Endothelial cell (in vitro differentiated cells): Measurements from ENCODE around the gene ANKS1A. TPM values are rescaled to one million over a fixed set of nuclear protein-coding genes. Genes with fewer than 3 reads are reported as not detected.
A peak's percentile ranks its signal among the peaks of the same experiment; 100 is the strongest.

Experiments
- DNase-seq: peaks from one replicate; pipeline ENCODE4 v3.0.0; 2021; ENCODE audit warnings: low spot score
- H3K27ac Mint-ChIP-seq: one replicate; pipeline ENCODE4 v1.8.0; 2021; ENCODE audit warnings: mixed read lengths, inconsistent platforms; ENCODE audit not compliant: unreplicated experiment
- H3K27me3 Mint-ChIP-seq: one replicate; pipeline ENCODE4 v1.8.0; 2021; ENCODE audit warnings: mild to moderate bottlenecking, moderate library complexity, mixed read lengths, inconsistent platforms; ENCODE audit not compliant: unreplicated experiment
- H3K36me3 Mint-ChIP-seq: one replicate; pipeline ENCODE4 v1.8.0; 2021; ENCODE audit warnings: mild to moderate bottlenecking, low read depth, mixed read lengths, inconsistent platforms; ENCODE audit not compliant: unreplicated experiment
- H3K4me1 Mint-ChIP-seq: one replicate; pipeline ENCODE4 v1.8.0; 2021; ENCODE audit warnings: mild to moderate bottlenecking, mixed read lengths, inconsistent platforms; ENCODE audit not compliant: unreplicated experiment
- H3K4me3 Mint-ChIP-seq: one replicate; pipeline ENCODE4 v1.8.0; 2021; ENCODE audit warnings: mild to moderate bottlenecking, mixed read lengths, inconsistent platforms; ENCODE audit not compliant: unreplicated experiment
- H3K9me3 Mint-ChIP-seq: one replicate; pipeline ENCODE4 v1.8.0; 2021; ENCODE audit warnings: mixed read lengths, inconsistent platforms; ENCODE audit not compliant: unreplicated experiment
- total RNA-seq: library from RNA; stranded (reverse); fragmentation: NEBNext Ultra II Directional; extraction: Animal tissue kit (Norgen Biotek cat#: 25700); gene quantifications from one replicate; pipeline ENCODE4 v1.2.1, GENCODE V29; 2021; ENCODE audit not compliant: unreplicated experiment
- TF ChIP-seq, protein P1 (sequence below): fragments of 200-600 bp; sonication (generic); IDR thresholded peaks from one replicate; pipeline ENCODE4 v1.5.0; 2021; ENCODE audit warnings: antibody characterized with exemption; ENCODE audit not compliant: unreplicated experiment

Gene ANKS1A
- total RNA-seq, 1 donor from 2014 or later = 20.1 TPM

DNA sequence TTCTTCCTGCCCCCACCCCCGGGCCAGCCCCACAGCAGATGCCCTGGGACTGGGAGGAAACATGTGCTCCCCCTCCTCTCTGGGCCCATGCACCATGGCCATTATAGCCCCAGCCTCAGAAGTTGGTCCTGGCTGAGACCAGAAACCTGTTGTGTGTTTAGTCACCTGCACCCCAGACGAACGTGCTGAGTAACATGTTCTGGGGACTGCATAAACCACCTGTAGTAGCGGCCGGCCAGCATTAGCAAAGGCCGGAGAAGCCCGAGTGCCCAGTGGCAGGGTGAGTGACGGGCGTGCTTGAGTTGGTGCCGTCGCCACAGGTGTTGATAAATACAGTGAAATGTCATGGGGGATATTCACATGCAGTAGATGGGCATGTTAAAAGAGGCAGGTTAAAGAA lies 178.2 kb downstream of the ANKS1A start:
- H3K27me3 Mint-ChIP-seq = peaks cover 4% of the 10 kb centered on the region
- peaks cover 5% of the 10 kb centered on the region for H3K36me3 Mint-ChIP-seq
- no peaks in the 10 kb centered on the region for H3K9me3 Mint-ChIP-seq
- no peak overlapping the region for H3K4me3 Mint-ChIP-seq
- TF ChIP-seq, protein P1, sequence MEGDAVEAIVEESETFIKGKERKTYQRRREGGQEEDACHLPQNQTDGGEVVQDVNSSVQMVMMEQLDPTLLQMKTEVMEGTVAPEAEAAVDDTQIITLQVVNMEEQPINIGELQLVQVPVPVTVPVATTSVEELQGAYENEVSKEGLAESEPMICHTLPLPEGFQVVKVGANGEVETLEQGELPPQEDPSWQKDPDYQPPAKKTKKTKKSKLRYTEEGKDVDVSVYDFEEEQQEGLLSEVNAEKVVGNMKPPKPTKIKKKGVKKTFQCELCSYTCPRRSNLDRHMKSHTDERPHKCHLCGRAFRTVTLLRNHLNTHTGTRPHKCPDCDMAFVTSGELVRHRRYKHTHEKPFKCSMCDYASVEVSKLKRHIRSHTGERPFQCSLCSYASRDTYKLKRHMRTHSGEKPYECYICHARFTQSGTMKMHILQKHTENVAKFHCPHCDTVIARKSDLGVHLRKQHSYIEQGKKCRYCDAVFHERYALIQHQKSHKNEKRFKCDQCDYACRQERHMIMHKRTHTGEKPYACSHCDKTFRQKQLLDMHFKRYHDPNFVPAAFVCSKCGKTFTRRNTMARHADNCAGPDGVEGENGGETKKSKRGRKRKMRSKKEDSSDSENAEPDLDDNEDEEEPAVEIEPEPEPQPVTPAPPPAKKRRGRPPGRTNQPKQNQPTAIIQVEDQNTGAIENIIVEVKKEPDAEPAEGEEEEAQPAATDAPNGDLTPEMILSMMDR = no peak
- no peak overlapping the region for H3K27ac Mint-ChIP-seq
- no peak for DNase-seq
- peaks cover 10% of the 10 kb centered on the region for H3K4me1 Mint-ChIP-seq

DNA sequence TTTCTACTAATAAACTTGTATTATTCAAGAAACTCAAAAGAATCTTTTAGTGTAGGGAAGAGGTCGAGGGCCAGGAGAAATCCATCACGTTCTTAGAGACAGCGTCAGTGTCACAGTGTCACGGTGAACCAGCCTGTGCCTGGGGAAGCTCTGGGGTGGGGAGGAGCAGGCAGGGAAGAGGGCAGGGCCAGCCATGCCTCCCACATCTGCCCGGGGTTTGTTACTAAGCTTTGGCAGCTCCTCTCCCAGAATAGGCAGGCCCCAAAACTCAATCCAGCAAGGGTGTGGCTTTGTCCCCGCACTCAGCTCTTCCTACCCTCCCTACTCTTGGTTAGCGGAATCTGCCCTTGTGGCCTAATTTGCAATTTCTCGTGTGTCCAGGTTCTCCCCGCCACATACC lies 179.2 kb downstream of the ANKS1A start:
- peaks cover 5% of the 10 kb centered on the region for H3K36me3 Mint-ChIP-seq
- H3K27ac Mint-ChIP-seq = peak overlapping the region; percentile 48
- peaks cover 6% of the 10 kb centered on the region for H3K4me1 Mint-ChIP-seq
- H3K9me3 Mint-ChIP-seq = no peaks in the 10 kb centered on the region
- no peak for DNase-seq
- H3K4me3 Mint-ChIP-seq = no peak overlapping the region
- H3K27me3 Mint-ChIP-seq = peaks cover 4% of the 10 kb centered on the region
- TF ChIP-seq, protein P1 = no peak

DNA sequence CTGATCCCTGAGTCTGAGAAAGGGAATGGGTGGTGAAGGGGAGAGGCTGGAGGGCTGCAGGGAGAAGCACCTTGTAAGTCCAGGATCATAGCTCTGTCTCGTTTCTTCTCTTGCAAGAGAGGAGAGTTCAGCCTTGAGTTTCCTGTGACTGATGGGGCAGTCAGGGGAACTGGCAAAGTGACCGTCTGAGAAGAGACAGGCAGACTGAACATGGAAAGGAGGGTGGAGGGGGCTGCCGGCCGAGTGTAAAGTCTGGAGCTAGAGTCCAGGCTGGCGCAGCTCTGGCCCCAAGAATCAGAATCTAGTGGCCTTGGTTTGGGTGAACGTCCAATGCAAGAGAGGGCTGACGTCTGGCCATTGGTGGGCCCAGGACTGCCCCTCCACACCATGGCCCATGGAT lies 179.6 kb downstream of the ANKS1A start:
- H3K4me1 Mint-ChIP-seq = peaks cover 2% of the 10 kb centered on the region
- peaks cover 4% of the 10 kb centered on the region for H3K27me3 Mint-ChIP-seq
- no peak for DNase-seq
- peak overlapping the region; percentile 48 for H3K27ac Mint-ChIP-seq
- peaks cover under 1% of the 10 kb centered on the region for H3K36me3 Mint-ChIP-seq
- no peak overlapping the region for H3K4me3 Mint-ChIP-seq
- H3K9me3 Mint-ChIP-seq = no peaks in the 10 kb centered on the region
- TF ChIP-seq, protein P1 = no peak

DNA sequence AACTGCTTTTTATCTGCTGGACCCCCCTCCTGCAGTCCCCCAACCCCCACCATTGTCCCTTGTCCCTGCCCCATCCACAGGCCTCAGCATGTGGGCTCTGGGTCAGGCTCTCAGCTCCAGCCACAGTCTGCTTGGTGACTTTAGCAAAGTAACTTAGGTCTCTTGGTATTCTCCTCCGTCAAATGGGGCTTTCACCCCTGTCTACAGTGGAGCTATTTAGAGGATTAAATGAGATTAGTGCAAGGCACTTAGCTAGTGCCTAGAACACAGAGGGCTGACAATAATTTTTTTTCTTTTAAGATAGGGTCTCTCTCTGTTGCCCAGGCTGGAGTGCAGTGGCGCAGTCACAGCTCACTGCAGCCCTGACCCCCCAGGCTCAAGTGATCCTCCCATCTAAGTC lies 180.2 kb downstream of the ANKS1A start:
- Mint-ChIP-seq H3K27me3 (peaks cover 4% of the 10 kb centered on the region), H3K9me3 (no peaks in the 10 kb centered on the region), H3K4me1 (no peaks in the 10 kb centered on the region), H3K36me3 (peaks cover 4% of the 10 kb centered on the region), H3K27ac (no peak overlapping the region), H3K4me3 (no peak overlapping the region)
- no peak for DNase-seq
- TF ChIP-seq, protein P1 = no peak

DNA sequence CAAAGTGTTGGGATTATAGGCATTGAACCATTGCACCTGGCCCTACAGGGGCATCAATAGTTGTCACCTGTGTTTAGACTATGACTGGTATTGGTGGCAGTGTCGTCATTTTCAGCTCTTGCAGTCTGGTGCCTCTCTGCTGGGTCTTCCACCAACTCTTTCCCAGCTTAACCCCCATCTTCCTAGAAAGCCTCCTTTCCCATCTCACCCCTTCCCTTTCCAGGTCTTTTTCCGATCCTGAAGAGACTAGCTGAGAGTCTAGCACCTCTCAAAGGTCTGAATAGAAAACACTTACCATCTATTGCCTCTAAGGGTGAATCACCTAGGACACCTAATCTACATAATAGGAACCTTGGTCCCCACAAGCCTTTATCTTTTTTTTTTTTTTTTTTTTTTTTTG lies 181.1 kb downstream of the ANKS1A start:
- TF ChIP-seq, protein P1 = no peak
- Mint-ChIP-seq H3K4me1 (no peaks in the 10 kb centered on the region), H3K27ac (no peak overlapping the region)

More for the DNA sequence above, 181.1 kb downstream of the ANKS1A start:
- Mint-ChIP-seq H3K36me3 (peaks cover 4% of the 10 kb centered on the region), H3K9me3 (no peaks in the 10 kb centered on the region), H3K4me3 (no peak overlapping the region), H3K27me3 (peaks cover 2% of the 10 kb centered on the region)
- DNase-seq = no peak
